Coronary artery (tissue), 2 donors: Measurements from ENCODE around the gene MAPK7.

Experiments used
- DNase-seq: peaks from one replicate; pipeline ENCODE4 v3.0.0-alpha.2; 2017; ENCODE audit warnings: low spot score
- H3K27ac ChIP-seq, 2 donors: fragments of 200-600 bp; sonication (generic); one replicate each; pipeline ENCODE4 v1.5.1; 2016 to 2019
- H3K4me3 ChIP-seq: fragments of 200-600 bp; sonication (generic); 2 replicates; pipeline ENCODE4 v1.5.1; 2016; ENCODE audit warnings: mild to moderate bottlenecking, moderate library complexity
- CTCF ChIP-seq: fragments of 200-600 bp; sonication (generic); IDR thresholded peaks from one replicate; pipeline ENCODE4 v1.5.1; 2019; ENCODE audit warnings: antibody characterized with exemption

MAPK7 gene

DNA sequence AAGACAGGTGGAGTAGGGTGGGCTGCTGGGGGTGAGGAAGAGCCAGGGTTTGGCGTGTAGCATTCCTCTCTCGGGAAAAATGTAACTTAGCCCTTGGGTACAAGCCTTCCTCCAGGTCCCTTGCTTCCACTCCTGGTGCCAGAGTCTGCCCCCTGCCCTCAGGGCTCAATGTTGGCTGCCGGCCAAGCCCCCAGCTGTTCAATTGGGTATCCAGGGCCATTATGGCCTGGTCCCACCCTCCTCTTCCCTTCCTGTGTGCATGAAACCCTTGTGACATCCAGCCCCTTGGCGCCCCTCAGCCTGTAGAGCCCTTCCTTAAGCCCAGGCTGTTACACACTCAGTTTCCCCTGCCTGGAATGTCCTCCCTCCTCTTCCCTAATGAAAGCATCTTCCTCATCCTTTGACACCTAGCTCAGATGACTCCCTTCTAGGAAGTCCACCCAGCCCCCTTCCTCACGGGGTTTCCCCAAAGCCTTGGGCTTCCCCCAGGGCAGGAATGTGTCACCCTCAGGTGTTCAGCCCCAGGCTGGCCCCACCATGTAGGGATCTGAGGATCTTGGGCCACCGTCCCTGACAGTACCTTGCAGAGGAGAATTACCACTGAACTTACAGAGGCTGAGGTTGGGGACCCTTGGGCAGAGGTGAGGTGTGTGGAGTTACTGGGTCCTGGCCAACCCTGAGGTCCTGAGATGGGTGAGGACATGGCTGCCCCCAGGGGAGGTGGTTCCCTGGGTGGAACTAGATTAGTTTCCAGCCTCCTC, 45.7 kb upstream of the MAPK7 start:
- no peak overlapping the region for H3K4me3 ChIP-seq
- no peak overlapping the region for H3K27ac ChIP-seq
- TF ChIP-seq CTCF, result no peak
- DNase-seq, result no peak

GRCh38 chr17:19333132-19333440, 45.2 kb upstream of the MAPK7 start:
- H3K4me3 ChIP-seq, result no peak overlapping the region
- no peak for DNase-seq
- TF ChIP-seq CTCF, result no peak

GRCh38 chr17:19333736-19334290, 44.5 kb upstream of the MAPK7 start:
- DNase-seq, result no peak
- no peak overlapping the region for H3K27ac ChIP-seq
- TF ChIP-seq CTCF, result no peak
- H3K4me3 ChIP-seq, result no peak overlapping the region

More at GRCh38 chr17:19333132-19333440, 45.2 kb upstream of the MAPK7 start:
- no peak overlapping the region for H3K27ac ChIP-seq

DNA sequence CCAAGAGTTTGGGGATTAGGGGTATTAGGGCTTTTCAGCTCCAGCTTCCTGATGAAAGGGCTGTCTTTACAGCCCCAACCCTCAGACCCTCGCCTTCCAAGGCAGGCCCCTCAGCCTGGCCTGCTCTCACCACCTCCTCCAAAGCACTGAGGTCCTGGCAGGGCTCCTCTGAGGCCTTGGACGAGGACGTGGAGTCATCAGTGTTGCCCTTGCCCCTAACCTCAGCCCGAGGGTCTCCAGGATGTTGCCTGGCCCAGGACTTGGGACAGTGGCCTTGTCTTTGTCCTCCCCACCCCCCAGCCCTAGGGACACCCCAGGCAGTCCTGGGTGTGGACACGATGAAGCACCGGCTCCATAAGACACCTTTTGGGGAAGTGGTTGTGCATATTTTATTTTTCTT, 44.0 kb upstream of the MAPK7 start:
- H3K27ac ChIP-seq, result no peak overlapping the region
- no peak overlapping the region for H3K4me3 ChIP-seq
- TF ChIP-seq CTCF, result no peak
- DNase-seq, result no peak

- Histone ChIP-seq H3K4me3 (no peak overlapping the region), H3K27ac (no peak overlapping the region)
- no peak for TF ChIP-seq CTCF
- DNase-seq, result no peak
Observed at GRCh38 chr17:19335951-19336631, 42.2 kb upstream of the MAPK7 start.

DNA sequence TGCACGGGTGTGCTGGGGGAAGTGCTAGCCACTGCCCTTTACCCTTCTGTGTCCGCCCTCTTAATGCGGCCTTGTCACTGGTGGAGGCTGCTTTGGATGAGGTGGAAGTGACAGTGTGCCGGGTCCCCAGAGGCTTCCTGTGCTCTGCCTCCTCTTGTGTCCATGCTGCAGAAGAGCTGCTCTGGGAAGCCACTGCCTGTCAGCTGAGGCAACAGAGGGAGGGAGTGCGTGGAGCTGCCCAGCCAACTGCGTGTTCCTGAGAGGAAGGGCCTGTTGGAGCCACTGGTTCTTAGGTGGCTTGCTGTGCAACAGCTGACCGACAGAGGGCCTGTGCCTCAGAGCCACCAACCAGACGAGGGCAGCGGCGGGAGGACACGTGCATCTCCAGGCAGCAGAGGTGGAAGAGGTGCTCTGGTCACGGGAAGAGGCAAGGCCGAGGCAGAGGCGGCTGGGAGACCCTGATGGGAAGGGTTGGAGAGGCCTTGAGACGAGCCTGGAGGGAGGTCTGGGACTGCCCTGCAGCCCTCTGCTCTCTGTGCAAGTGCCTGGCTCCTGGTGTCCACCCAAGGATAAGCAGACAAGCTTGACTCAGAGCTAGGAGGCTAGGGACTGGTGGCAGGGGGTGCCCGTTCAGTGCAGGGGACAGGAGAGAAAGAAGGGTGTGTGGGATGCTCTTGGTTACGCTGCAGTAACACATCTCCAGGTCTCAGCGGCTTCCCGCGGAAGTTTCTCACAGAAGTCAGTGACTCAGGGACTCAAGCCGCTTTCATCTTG, 41.2 kb upstream of the MAPK7 start:
- no peak for DNase-seq
- peak; percentile 67 for TF ChIP-seq CTCF
- no peak overlapping the region for H3K4me3 ChIP-seq
- peak overlapping the region in 1 of 2 donors; percentile 21 for H3K27ac ChIP-seq
